CD4-positive, alpha-beta T cell treated with Interleukin-6 for 4 hours (primary cell): ENCODE results near the gene C10orf95.

Experiments used
- DNase-seq: peaks from one replicate; pipeline ENCODE4 v3.0.0-alpha.2; 2020; ENCODE audit warnings: mixed read lengths

The C10orf95 gene

DNA sequence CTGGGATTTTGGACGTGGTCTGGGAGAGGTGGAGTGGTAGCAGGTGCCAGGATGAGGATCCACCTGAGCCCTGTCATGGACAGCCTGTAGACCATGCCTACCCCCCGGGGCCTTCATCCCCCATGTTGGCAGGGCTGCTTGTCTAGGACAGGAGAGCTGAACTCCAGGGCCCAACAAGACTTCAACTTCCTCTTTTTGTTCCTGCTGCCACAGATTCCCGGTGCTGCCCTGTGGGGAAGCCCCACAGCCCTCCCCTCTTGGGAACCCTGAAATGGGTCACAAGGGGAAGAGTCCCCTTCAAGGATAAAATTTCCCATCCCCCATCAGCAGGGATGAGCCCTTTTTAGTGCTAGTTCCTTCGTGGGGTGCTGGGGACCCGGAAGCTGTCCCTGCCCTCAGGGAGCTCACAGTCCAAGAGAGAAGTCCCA is 17.7 kb downstream of the C10orf95 start:
- DNase-seq = no peak

DNA sequence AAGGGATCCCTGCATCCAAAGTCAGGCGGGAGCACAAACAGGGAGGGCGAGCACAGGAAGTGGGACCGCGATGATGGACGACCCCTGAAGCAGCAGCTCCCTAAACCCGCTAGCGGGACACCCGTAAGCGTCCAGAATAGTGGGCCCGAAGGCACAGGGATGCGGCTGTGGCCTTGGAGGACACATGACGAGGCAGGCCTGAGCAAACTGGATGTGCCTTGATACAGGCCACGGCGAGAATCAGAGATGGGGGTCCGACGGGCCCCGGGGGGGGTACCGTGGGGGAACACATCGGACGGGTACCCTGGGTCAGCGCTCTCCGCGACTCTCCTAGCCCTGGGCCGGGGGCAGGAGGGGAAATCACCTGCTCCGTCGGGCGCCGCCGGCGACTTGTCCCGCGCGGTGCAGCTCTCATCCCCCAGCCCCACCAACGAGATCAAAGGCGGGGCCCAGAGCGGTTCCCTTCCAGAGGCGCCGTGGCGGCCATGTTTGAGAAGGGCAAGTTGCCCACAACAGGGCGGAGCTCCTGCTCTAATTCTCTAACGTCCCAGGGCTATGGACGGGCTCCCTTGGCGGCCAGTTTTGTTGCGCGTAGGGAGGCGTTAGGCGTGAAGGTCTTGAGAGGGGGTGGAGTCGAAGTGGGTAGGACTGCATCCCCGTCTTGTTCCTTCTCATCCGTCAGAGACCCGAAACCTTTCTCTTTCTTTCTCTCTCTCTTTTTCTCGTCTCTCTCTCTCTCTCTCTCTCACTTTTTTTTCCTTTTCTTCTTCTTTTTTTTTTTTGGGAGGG is 19.0 kb downstream of the C10orf95 start, which contains the start of gene CUEDC2:
CUEDC2 (minus strand) TSS at position 413 of the 789 bp plus-strand sequence. CDS start 7,386 bp downstream, outside the sequence.
- peak; percentile 96 for DNase-seq

DNA sequence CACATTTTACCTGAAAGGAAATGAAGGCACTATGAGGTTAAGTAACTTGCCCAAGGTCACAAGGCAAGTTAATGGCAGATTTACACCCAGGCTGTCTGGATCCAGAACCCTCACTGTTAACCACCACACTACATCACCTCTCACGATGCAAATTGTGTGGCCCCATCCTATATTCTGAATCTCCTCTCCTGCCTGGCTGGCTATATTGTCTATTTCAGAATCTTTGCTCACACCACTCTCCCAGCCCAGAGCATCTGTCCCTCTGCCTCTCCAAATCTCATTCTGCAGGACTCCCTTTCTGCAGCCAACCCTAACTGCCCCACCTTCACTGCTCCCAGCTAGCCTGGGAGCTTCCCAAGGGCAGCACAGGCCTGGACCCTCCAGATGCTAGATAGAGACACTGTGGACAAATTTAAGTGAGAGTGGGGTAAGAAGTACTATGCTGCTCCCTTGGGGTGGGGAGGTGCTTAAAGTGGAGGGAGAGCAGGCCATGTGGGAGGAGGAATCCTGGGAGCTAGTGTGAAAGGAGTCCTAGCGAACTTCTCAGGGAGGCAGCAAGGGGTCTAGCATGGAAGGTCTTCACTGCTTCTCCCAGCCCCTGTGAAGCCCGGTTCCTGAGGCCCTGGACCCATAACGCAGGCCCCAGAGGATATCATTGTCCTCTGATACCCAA is 19.8 kb downstream of the C10orf95 start:
- DNase-seq = no peak

DNA sequence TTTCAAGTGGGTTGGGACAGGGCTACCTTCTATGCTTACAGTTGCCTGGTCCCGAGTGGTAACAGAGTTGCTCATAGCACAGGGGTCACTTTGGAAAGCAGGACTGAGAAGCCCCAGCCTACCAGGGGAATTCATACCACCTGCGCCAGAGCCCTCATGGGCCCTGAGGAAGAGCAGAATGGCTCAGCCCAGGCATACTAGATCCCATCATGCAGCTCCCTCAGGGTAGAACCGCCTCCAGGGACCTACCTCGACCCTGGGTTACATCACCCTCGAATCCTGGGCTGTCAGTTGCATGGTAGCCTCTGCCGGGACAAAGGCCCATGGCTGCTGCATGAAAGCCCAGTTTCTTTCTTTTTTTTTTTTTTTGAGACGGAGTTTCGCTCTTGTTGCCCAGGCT is 21.9 kb downstream of the C10orf95 start:
- DNase-seq = no peak

DNA sequence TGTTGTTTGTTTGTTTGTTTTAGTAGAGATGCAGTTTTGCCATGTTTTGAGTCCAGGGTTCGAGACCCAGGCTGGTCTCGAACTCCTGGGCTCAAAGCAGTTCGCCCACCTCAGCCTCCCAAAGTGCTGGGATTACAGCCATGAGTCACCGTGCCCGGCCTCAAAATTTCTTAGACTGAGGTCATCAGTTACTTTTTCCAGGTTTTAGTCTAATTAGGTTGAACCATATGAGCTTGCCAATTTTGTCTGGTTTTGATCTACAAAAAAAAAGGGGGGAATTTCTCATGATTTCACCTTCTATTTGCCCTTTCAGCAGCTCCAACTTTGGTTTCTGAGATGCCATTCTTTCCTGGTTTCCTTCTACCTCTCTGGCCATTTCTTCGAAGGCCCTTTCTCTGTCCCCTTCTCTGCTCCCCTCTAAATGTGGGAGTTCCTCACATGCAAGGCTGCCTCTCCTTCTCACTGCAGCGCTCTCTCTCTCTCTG is 24.5 kb downstream of the C10orf95 start:
- DNase-seq = no peak

DNA sequence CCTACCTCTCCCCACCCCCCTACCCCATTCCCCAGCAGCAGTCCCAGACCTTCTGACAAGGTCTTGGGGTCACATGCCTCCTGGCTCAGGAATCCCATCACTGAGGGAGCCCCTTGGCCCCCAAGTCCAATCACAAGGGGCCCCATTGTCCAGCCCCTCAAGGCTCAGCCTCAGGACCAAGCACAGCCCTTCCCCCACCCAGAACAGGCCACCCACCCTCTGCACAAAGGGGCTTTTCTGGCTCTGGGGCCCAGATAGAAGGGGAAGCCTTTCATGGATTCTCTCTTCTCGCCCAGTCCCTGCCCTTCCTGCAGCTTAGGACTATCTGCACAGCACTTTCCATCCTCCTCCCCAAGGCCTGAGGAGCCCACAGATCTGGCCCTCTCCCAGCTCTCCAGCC is 25.9 kb downstream of the C10orf95 start:
- no peak for DNase-seq

DNA sequence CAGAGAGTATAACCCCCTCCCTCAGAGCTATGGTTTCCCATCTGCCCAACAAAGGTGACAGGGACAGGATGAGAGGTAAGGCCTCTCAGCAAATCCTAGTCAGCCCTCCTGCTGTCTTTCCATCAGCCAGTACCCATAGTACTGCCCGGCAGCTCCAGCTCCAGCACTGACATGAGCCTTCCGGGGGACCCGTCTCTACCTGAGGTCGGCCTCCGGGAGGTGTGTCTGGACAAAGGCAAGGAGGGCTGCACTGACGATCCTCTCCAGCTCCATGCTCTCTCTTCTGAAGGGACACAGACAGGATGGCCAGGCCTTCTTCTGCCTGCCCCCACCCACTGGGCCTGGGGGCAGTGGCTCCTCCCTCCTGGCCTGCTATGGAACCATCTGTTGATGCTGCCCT is 26.4 kb downstream of the C10orf95 start:
- DNase-seq = no peak

DNA sequence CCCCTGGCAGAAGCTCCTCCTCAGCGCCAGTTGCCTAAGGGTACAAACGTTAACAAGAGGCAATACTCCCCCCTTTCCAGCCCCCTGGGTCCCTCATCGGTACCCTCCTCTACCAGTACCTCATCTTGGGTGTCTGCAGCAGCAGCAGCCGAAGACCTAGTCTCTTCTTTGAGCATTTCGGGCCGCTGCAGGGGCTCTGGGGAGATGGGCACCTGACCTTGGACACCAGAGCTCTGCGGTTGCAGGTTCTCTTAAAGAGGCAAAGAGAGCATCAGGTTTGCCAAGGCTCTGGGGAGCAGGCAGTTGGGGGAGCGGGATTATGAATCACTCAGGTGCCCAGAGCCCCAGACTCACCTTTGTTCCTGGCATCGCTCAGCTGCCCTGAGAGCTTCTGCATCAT is 27.2 kb downstream of the C10orf95 start:
- DNase-seq = no peak

DNA sequence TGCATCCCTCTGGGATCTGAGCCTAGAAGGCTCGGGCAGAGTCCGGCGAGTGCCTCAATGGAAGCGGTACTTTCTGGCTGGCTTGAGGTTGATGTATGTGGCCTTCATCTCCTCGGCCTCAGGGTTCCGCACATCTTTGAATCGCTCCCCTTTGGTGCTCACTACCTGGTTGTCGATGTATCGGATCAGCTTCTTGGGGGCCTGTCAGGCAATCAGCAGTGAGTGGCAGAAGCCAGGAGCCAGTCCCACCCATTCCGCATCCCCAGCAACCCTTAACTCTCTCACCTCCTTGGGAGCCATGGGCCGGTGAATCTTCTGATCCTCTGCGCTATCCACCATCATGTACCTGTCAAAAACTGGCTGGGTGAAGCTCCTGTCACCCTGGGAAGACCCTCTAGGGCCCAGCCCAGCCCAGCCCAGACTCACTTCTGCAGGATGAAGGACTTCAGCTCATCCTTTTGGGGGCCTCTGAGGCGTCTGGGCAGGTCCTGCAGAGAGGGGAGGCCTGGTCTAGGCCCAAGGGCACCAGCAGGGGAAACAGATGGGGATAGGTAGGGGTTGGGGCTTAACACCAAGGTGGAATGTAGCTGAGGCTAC is 27.9 kb downstream of the C10orf95 start:
- no peak for DNase-seq

DNA sequence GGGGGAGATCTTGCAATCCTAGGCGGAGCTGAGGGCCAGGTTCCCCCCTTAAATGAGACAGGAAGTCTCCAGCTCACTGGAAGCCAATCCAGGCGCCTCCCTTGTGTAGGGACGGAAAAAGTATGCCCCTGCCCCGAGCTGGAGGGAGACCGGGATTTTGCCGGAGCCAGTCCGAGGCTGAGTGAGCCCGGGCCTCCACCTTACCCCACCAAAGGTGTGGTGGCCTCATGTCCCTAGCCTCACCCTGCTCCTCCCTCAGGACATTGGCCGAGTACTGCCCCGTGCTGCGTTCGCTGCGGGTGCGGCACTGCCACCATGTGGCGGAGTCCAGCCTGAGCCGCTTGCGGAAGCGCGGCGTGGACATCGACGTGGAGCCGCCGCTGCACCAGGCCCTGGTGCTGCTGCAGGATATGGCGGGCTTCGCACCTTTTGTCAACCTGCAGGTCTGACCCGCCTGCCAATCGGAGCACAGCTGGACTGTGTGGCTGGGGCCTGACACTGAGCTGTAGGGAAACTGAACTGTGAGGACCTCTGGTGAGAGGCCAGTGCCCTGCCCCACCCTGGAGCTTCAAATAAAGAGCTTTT is 28.7 kb downstream of the C10orf95 start:
- DNase-seq = peak; percentile 59

DNA sequence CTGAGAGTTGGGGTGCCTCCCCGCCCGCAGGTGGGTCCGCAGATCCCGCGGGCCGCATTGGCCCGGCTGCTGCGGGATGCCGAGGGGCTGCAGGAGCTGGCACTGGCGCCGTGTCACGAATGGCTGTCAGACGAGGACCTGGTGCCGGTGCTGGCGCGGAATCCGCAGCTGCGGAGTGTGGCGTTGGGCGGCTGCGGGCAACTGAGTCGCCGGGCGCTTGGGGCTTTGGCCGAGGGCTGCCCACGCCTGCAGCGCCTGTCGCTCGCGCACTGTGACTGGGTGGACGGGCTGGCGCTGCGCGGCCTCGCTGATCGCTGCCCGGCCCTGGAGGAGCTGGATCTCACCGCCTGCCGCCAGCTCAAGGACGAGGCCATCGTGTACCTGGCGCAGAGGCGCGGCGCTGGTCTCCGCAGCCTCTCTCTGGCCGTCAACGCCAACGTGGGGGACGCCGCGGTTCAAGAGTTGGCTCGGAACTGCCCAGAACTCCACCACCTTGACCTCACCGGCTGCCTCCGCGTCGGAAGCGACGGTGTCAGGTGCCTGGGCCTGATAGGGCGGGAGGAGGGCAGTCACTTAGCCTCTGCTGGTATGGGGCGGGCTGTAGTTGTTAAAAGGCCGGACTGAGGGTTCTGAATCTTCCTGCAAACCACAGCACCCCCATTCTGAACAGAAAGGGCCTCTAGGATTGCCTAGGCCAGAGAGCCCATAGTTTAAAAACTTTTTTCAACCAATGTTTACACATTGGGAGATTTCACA is 29.4 kb downstream of the C10orf95 start:
- peak; percentile 28 for DNase-seq

DNA sequence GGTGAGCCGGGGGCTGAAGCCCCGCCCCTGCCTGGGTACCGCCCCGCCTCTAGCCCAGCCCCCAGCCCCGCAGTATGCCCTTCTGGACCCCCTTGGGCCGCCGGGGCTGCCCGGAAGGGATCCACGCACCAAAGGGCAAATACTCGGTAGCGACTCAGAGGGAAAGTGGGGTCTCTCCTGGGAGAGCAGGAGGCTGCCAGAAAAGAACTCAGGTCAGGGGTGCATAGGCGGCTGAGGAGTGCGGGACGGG is 29.9 kb downstream of the C10orf95 start:
- no peak for DNase-seq

DNA sequence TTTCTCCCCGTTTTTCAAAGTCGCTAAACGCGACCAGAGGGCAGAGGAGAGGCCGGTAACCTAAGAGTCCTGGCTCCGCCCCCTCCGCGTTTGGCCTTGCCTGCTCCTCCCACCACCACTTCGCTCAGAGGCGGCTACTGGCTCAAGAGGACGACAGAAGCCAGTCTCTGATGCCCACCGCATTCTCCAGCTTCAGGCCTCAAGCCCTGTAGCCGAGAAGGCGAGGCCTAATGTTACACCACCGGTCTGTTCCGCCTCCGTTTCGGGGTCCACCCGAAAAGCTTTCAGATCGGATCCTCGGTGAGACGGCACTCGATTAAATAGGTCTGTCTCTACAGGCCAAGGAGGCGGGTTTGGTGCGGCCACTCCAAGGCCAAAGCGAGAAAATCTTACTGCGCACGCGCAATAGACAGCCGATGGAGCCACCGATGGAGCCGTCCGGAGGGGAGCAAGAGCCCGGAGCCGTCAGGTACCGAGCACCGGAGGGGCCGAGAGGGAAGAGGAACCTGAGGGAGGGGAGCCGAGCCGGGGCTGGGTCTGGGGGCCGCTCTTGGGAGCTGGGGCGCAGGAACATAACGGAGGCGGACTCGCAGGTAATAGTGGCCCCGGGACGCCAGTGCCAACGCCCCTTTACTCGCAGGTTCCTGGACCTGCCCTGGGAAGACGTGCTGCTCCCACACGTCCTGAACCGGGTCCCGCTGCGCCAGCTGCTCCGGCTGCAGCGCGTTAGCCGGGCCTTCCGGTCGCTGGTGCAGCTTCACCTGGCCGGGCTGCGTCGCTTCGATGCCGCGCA is 30.4 kb downstream of the C10orf95 start, which contains the start of gene FBXL15:
FBXL15 (plus strand) TSS at position 123 of the 793 bp plus-strand sequence; CDS start at position 417, 294 bp downstream.
- peak; percentile 97 for DNase-seq

DNA sequence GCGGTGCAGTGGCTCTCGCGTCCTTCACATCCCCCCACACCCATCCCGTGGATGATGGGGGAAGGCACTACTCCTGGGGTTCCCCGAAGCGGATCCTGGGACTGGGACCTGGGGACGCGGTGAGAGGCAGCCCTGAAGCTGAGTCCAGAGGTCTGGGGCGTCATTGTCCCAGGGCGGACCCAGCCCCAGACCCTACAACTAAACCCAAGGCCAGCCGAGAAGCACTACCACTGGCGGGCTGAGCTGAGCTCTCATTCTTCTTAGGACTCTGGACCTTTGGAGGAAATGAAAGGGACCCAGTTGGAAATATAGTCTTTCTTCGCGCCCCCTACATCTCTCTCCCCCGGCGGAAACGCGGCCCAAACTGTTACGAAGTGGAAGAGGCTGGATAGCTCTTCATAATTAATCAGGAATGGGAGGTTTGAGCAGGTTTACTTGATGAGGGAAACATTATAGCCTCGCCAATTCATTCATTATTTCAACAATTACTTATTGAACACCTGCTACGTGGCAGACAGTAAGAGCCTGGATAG is 31.1 kb downstream of the C10orf95 start:
- DNase-seq = no peak

DNA sequence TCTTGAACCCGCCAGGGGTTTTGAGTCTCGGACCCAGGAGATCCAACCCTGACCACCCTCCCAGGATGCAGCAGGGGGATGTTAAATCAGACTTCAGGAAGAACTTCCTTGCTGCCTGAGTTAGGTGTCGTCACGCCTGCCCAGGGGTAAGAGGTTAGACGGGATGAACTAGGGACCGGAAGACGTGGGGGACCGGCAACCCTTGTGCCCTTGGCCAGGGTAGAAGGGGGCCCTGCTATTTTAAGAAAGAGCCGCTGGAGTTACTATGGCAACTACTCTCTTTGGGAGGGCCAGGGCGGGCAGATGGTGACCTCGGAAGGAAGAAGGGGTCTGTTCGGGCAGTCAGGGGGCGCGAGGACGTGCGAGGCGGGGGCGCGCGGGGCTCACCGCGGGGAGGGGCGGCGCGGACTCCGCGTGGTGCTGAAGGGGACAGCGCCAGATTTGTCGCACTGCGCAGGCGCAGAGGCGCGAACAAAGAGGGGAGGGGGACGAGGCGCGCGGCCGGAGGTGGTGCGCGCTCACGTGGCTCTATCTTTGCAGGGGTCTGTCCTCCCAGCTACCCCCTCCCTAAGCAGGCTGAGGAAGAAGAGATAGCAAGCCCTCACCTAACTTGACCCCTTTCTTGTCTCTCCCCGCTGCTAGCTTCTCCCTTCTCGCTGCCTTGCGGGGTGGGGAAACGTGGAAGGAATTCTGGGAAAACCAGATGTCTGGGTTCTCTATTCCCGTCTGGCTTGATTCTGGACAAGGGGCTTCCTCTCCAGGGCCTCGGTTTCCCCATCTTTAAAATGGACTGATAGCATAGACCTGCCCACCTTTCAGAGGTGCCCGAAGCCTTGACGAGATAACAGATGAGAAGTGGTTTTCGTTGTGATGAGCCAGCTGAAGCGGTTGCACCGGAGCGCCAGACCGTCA is 31.8 kb downstream of the C10orf95 start:
- peak; percentile 74 for DNase-seq

DNA sequence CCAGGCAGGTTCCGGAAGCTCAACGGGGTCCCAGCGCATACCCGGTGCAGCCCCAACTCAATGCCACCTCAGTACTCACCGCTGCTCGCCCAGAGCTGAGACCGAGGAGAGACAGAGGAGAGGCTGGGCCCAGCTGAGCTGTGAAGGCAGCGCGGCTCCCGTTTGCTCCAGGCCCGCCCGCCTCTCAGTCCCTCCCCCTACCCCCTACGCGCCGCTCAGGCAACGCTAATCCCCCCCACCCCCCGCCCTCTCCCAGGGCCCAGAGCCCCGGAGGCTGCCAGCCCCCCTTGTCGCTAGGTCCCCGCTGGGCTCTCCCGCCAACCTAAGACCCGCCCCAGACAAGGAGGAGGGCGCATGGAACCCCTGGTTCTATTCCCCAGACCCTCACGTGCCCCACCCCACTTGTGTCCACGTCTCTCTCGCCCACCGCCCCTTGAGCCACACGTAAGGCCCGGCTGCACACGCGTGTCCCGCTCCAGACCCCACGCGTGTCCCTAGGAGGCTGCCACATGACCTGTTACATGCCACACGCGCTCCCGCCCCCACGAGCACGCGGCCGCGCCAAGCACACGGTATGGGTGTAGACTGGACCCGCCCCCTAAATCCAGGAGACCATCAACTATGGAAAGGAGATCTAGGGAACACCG is 32.6 kb downstream of the C10orf95 start, which contains the start of gene PSD:
PSD (minus strand) TSS at position 164 of the 647 bp plus-strand sequence. CDS start 1,747 bp downstream, outside the sequence.
- DNase-seq = no peak

DNA sequence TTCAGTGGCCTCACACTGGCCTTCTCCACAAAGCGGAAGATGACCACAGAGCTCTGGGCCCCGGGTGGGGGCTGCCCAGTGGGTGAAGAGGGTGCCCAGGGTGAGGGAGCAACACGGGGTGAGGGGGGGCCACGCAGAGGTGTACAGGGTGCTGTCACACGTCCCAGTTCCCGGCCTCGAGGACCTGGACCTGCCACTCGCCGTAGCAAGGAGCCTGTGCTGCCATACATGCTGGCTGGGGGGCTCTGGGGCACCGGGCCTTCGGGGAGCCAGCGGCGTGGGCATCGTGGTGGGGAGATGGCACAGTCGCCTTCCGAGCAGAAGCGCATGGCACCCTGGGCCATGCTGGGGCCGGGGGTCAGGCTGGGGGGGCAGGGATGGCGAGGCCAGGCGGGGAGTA is 34.6 kb downstream of the C10orf95 start:
- DNase-seq = no peak

DNA sequence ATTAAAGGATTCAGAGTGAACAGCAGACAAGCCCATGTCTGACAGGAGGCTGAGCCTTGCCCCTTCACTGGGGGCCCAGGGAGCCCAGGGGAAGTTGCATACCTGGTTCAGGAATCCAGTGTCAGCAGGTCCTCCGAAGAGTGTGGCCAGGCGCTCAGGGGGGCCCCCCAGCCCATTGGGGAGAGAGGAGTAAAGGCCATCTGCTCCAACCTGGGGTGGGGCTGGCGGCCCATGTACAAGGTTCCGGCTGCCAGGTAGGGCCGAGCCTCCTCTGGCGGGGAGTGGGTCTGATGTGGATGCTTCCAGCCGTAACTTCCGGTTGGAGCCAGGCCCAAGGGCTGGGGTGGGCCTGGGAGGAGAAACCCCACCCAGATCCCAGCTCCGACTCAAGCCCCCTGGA is 35.1 kb downstream of the C10orf95 start:
- DNase-seq = no peak

DNA sequence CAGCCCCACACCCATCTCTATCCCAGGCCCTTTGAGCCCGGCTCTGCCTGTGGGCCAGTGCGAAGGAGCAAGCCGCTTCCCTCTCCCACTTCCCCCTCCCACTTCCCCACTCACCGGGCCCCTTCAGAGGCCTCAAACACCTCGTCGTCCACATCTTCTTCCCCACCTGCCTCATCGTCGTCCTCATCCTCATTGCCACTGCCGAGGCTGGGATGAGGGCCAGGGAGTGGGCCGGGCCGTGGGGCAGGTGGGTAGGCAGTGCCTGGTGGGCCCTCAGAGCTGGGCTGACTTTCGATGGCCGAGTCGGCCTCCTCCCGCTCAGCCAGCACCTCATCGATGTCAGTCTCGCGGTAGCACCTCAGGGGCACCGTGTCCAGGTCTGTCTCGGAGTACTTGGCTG is 36.6 kb downstream of the C10orf95 start:
- DNase-seq = no peak
